Adrenal gland (tissue), 5 donors: Measurements from ENCODE around the gene TBC1D21.

Experiments
- CTCF ChIP-seq, 6 experiments: fragments of 450-650 bp in 4 of 6; fragments of 200-600 bp in 2 of 6; sonication (generic) in 1 of 6; IDR thresholded peaks; 1 replicate in 5 of 6; 2 replicates in 1 of 6; pipeline versions ENCODE4 v1.5.1 to v1.8.0; 2016 to 2021; ENCODE audit warnings: antibody characterized with exemption in 6 of 6, mild to moderate bottlenecking in 2 of 6, moderate library complexity in 1 of 6
- POLR2A ChIP-seq, 2 donors: fragments of 450-650 bp; IDR thresholded peaks; one replicate each; pipeline ENCODE4 v1.6.1; 2017; ENCODE audit warnings: antibody characterized with exemption in 2 of 2, mild to moderate bottlenecking in 2 of 2, moderate library complexity in 1 of 2
- donor health status: DM: no; HTN: no; CAD: no.

GRCh38 chr15:73857193-73857920, 16.0 kb upstream of the TBC1D21 start:
- TF ChIP-seq POLR2A (IDR thresholded peaks at IDR 0.05) (no peak), CTCF (IDR thresholded peaks at IDR 0.05) (no peak)
